ENCODE results near the gene AFF1.

DNA sequence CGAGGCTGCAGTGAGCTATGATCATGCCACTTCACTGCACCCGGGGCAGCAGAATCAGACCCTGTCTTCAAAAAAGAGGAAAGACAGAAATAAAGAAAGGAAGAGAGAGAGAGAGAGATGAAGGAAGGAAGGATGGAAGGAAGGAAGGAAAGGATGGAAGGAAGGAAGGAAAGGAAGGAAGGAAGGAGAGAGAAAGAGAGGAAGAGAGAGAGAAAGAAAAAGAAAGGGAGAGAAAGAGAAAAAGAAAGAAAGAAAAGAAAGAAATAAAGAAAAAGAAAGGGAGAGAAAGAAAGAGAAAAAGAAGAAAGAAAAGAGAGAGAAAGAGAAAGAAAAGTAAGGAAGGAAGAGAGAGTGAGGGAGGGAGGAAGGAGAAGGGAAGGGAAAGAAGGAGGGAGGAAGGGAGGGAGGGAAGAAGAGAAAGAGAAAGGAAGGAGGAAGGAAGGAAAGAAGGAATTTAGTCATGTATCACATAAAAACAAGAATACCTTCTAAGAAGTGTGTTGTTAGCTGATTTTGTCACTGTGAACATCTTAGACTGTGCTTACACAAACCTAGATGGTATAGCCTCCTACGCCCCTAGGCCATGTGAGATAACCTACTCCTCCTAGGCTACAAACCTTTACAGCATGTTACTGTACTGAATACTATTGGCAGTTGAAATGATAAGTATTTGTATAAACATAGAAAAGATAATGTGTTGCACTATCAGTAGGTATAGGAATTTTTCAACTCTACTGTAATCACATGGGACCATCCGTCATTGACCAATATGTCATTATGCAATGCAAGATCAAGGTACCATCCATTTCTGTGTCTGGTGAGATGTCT, 17.4 kb upstream of the AFF1 start:
- TF ChIP-seq CTCF (IDR thresholded peaks at IDR 0.05): no peak
- TF ChIP-seq POLR2A (IDR thresholded peaks at IDR 0.05): no peak

All from uterus (tissue), 2 donors.